Adrenal gland (tissue), 5 donors: ENCODE measurements around the gene PGM1.

ENCODE experiments used
- CTCF ChIP-seq, 6 experiments: fragments of 450-650 bp in 4 of 6; fragments of 200-600 bp in 2 of 6; sonication (generic) in 1 of 6; IDR thresholded peaks; 1 replicate in 5 of 6; 2 replicates in 1 of 6; pipeline versions ENCODE4 v1.5.1 to v1.8.0; 2016 to 2021; ENCODE audit warnings: antibody characterized with exemption in 6 of 6, mild to moderate bottlenecking in 2 of 6, moderate library complexity in 1 of 6
- POLR2A ChIP-seq, 2 donors: fragments of 450-650 bp; IDR thresholded peaks; one replicate each; pipeline ENCODE4 v1.6.1; 2017; ENCODE audit warnings: antibody characterized with exemption in 2 of 2, mild to moderate bottlenecking in 2 of 2, moderate library complexity in 1 of 2
- donor health status: DM: no; HTN: no; CAD: no.

GRCh38 chr1:63601463-63601862, 8.3 kb downstream of the PGM1 start:
- TF ChIP-seq CTCF (IDR thresholded peaks at IDR 0.05) (no peak), POLR2A (IDR thresholded peaks at IDR 0.05) (no peak)
